ENCODE measurements around the gene HAGHL. TPM values are rescaled to one million over a fixed set of nuclear protein-coding genes. Genes with fewer than 3 reads are reported as not detected.

The HAGHL gene
- total and polyA plus RNA-seq, 2 of the 8 experiments (the other 6 are each of a cell fraction or from before 2014, with no cell fraction given) = 26.6 to 26.9 TPM

DNA sequence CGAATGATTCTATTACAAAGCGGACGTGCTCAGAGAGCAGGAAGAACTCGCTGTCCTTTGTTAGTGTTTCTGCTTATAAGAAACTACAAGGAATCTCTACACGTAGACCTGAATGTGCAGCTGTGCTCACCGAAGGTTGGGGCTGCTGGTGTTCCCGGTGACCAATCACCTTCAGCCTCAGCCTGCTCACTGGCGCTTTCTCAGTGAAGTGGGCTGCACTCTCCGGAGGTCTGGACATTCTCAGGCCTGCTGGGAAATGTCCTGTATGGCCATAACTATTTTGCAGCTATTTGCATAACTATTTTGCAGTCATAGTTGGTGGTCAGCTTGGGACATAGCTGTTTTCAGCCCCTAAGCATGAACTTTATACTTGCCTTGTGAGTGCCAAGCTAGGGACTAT, 23.6 kb downstream of the HAGHL start (continued):
- no peak for TF ChIP-seq BACH1 (IDR thresholded peaks at IDR 0.05; ENCODE audit: low read length)
- no peak for TF ChIP-seq PHF8 (conservative IDR thresholded peaks at IDR 0.05; ENCODE audit: low read depth, low read length)
- TF ChIP-seq, protein P1, sequence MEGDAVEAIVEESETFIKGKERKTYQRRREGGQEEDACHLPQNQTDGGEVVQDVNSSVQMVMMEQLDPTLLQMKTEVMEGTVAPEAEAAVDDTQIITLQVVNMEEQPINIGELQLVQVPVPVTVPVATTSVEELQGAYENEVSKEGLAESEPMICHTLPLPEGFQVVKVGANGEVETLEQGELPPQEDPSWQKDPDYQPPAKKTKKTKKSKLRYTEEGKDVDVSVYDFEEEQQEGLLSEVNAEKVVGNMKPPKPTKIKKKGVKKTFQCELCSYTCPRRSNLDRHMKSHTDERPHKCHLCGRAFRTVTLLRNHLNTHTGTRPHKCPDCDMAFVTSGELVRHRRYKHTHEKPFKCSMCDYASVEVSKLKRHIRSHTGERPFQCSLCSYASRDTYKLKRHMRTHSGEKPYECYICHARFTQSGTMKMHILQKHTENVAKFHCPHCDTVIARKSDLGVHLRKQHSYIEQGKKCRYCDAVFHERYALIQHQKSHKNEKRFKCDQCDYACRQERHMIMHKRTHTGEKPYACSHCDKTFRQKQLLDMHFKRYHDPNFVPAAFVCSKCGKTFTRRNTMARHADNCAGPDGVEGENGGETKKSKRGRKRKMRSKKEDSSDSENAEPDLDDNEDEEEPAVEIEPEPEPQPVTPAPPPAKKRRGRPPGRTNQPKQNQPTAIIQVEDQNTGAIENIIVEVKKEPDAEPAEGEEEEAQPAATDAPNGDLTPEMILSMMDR (IDR thresholded peaks at IDR 0.05; ENCODE audit: control extremely low read depth in 1 of 3, insufficient read depth in 1 of 3, low read depth in 1 of 3, low read length in 3 of 3) = no peak
- no peak for TF ChIP-seq SP2 (IDR thresholded peaks at IDR 0.05; ENCODE audit: low read length)
- TF ChIP-seq JUND (IDR thresholded peaks at IDR 0.05; ENCODE audit: low read length) = no peak
- no peak for TF ChIP-seq RAD21 (IDR thresholded peaks at IDR 0.05 in 1 of 2, conservative IDR thresholded peaks at IDR 0.05 in 1 of 2; ENCODE audit: low read depth in 2 of 2, low read length in 2 of 2)
- TF ChIP-seq, protein P2, sequence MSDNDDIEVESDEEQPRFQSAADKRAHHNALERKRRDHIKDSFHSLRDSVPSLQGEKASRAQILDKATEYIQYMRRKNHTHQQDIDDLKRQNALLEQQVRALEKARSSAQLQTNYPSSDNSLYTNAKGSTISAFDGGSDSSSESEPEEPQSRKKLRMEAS (IDR thresholded peaks at IDR 0.05) = no peak
- TF ChIP-seq TEAD4 (IDR thresholded peaks at IDR 0.05; ENCODE audit: low read depth, low read length) = no peak

All from H1 (cell line).